ENCODE data around the gene ADCYAP1R1.

The ADCYAP1R1 gene

DNA sequence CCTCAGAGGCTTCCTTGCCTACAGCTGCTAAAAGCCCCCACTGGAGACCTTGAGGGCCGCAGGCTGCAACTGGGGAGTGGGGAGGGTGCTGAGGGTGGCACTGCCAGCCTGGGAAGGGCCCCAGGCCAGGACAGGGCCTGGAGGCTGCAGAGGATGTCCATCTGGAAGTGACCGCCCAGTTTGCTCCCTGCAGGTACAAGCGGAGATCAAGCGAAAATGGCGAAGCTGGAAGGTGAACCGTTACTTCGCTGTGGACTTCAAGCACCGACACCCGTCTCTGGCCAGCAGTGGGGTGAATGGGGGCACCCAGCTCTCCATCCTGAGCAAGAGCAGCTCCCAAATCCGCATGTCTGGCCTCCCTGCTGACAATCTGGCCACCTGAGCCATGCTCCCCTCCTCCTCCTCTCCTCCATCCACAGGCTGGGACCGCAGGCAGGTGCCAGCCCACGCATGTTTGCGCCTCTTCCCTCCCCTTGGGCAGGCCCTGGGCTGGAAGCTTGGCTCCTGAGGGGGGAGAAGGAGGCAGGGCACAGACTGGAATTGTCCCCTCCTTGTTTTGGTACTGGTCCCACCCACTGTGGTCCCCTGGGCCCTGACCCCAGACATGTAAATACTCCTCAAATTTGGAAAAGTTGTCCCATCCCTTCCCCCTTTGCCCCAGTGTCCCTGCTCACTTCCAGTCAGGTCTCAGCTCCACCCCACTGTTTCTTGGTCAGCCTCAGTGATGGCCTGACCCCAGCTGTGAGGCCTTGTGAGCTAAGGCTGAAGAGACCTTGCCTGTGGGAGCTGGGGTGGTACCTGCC lies 54.4 kb downstream of the ADCYAP1R1 start:
- DNase-seq (ENCODE audit: low read depth) = no peak

DNA sequence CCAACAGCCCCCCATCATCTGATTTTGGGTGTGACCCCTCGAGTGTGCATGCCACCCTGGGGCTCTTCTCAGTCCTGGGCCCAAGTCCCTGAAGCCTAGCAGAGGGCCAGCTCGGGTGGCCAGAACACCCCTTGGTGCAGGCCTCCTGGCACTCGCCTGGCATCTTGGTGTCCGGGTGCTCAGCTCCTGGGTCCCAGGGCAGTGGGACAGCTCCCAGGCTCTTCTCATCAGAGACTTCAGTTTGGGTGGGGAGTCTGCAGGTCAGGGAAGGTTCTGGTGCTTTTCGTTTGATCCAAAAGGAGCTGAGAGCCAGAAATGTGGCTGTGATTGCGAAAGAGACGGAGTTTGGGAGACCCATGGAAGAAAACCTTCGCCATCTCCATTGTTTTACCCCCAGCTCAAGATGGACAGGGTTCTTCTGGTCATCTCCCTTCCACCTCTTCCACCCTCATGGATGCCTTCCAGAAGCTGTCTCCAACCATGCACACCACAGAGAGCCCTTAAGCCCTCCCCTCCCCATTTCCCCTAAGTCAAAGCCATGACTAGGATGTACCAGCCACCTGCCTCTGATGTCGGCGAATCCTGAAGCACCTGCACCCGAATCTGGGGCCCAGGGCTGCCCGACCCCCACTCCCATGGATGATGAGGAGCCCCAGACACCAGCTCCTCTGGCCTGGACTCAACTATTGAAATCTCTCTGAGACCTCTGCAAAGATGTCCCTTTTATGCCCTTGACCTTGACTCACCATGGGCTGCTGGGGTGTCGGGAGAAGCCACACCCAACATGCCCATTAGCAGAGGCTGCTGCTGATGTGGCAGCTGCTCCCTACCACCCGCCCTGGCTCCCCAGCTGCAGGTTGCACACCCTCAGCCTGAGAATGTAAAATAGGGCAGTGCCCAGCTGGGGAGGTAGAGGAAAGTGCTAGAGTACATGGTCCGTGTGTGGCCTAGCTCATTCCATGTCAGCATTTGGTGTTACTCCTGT lies 55.3 kb downstream of the ADCYAP1R1 start:
- no peak for DNase-seq (ENCODE audit: low read depth)

DNA sequence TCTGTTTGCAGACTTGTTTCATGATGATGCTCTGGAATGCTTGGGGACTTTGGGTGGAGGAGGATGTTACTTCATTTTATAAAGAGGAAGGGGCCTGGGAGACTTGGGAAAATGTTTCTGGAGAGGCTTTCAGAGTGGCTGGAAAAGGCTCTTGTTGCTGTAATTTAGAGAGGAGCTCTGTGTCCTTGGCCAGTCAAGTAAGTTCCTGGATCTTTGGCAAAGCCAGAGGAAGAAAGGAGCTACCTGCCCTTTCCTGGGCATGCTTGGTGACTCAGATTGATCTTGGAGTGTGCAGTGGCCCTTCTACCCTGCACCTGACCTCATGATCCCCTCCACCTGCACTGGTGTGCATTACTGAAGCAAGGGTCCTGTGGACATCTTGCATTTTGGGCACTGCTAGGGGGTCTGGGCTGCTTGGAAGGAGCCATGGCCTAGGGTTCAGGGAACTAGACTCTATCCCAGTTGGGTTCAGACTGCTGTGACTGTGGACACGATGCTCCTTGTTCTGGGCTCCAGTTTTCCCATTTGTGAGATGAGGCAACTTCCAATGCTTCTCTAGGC lies 56.1 kb downstream of the ADCYAP1R1 start:
- no peak for DNase-seq (ENCODE audit: low read depth)

DNA sequence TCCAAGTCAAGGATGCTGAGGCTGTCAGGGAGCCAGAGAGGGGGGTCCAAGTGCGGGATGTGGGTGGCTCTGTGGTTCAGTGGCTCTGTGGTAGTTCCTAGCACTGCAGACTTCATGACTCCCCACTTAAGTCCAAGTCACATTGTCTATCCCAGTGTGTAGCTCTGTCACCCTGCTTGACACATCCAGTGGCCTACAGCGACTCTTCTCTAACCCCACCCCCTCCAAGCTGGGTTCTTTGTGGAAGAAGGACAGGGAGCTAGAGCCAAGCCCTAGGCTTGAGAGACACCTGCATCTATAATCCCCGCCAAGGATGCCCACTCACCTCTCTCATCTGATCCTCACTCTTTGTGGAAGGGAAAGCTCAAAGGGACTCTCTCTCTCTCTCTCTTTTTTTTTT lies 57.6 kb downstream of the ADCYAP1R1 start:
- no peak for DNase-seq (ENCODE audit: low read depth)

DNA sequence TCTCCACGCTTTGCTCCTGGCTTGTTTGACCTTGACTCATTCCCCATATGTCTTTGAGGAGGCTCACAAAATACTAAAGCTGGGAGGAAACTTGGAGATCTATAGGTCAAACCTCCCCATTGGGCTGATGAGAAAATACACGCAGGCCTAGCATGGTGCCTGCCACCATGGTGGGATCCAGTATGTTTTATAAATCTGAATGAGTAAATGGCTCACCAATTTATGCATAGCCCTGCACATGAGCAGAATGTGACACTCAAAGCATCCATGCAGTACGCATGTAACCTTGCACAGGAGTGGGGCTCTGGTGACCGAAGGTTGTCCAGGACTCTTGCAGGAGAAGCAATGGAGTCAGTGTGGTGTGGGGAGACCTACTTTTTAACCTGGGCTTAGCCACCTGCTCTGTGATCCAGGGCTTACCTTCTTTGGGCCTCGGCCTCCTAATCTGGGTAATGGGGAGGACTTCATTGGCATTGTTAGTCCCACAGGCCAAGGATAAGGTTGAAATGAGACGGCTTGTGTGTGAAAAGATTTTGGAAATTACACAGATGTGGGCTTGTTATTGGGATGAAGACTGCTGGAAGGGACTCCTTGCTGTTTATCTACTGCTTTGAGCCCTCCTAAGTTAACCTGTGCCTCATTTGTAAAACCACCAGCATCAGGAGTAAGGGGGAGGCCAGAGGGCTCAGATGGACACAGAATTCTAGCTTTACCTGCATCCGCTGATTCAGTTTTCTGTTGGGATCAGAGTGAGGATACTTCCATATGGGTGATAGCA lies 58.4 kb downstream of the ADCYAP1R1 start:
- DNase-seq (ENCODE audit: low read depth) = no peak

DNA sequence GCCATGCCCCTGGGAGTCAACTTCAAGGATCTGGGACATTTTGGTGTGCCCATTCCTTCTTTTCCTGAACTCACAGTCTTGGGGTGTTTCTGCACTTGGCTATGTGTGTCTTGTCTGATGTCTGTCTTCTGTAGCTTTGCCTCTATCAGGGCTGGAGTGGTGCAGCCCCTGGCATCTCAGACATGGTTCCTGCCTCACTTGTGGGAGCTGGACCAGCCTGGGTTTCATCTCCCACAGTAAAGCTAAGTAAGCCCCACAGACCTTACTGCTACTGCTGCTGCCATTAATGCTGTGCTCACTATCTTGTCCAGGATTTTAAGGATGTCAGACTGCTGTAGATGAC lies 59.0 kb downstream of the ADCYAP1R1 start:
- DNase-seq (ENCODE audit: low read depth) = no peak

DNA sequence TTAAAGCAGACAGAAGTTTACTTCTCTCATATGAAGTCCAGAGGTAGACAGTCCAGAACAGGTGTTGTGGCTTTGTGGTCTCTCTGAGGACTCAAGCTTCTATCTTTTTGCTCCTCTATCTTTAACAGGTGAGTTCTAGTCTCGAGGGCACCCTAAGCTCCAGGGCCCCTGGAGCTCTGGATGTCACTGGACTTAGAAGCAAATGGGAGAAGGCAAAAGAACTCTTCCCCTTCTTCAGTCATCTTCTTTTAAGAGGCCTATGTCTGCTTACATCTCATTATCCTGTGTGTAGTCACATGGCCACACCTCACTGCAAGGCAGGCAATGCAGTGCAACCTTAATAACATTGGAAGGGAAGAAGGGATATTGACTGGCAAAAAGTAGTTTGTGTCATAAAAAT lies 61.6 kb downstream of the ADCYAP1R1 start:
- DNase-seq (ENCODE audit: low read depth) = no peak

DNA sequence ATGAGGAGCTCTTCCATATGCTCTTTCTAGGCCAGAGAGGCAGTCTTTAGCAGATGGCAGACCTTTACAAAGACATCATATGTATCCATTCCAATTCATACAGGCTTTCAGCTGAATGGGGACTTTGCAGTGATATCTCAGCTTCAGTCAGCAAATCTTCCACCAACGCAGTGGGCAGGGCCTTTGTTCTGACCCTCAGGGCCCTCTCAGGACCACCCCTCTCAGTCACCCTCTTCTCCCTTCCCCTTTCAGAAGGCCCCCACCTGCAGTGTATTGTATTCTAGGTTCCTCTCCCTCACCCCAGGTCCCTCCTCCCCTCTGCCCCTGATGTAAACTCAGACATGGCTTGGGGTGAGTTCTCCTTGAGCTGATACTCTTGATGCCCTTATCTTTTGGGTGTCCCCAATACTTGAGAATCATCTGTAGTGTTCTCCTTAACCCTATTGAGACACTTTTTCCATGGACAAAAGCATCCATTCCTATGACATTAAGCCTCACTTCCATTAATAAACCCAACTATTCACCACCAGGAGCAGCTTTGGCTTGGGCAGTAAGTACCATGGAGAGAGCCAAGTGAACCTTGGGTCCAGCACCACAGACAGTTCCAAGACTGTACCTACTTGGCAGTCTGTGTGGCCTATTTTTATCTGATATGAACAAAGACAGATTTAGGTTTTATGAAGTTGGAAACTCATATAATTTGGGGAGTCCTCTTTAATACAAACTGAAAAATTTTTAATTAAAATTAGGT lies 62.7 kb downstream of the ADCYAP1R1 start:
- DNase-seq (ENCODE audit: low read depth) = peak; percentile 52

DNA sequence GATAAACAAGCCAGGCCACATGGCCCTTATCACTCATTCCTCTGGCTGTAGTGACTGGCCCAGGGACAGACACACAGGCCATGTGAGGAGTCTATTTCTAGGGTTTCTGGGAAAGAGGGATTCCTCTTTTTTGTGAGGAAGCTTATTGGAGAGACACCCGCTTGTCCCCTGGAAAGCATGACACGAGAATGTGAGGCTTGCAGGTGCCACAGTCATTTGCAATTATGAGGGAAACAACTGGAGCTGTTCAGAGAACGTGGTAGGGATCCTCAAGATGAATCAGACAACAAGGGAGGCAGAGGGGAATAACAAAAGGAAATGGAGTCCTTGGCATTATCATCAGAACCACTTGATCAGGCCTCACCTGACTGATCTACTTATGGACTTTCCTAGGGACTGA lies 64.5 kb downstream of the ADCYAP1R1 start:
- DNase-seq (ENCODE audit: low read depth) = no peak

DNA sequence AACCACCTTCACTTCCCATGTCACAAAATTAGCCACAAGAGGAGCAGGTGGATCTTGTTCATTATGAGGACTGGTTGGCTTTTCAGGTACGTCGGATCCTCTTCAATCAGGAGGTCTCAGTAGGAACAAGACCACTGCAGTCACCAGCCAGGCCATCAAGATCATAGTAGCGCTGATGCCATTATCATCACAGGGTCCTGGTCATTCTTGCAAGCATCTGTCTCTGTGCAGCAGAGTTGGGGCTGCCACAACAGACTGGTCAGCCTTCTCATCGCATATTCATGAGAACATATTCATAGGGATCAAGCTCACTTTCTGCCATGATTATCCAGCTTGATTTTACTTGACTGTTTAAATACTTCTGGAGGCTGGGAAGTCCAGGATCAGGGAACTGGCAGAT lies 67.1 kb downstream of the ADCYAP1R1 start:
- DNase-seq (ENCODE audit: low read depth) = no peak

DNA sequence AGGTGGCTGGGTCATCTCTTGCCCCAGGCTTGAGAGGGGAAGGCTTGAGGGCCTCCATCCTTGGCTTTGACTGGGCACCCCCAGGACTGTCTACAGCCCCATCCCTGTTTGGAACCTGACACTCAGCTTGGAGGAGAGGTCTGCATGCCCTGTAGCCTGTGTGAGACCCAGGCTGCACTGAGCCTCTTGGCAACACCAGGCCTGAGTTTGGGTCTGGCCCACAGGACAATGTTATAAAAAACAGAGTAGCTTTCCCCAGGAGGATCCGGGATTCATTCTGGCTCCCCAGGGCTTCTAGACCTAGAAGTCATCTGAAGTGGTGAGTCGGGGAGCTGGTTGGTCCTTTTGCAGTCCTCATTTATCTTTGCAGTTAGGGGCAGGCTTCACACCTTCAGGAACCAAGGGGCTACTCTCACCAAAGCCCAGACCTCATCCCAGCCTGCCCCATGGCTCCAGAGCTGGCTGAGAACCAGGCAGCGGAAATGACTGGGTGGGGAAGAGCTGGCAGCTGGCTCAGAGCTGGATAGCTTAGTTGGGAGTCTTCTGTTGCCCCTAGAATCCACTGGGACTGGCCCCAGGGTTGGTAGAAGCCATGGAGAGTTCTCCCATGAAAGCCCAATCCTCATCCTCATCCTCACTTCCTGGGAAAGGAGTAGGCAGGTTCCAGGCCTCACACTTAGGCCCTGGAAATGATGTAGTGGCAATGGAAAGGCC lies 68.8 kb downstream of the ADCYAP1R1 start:
- no peak for DNase-seq (ENCODE audit: low read depth)

DNA sequence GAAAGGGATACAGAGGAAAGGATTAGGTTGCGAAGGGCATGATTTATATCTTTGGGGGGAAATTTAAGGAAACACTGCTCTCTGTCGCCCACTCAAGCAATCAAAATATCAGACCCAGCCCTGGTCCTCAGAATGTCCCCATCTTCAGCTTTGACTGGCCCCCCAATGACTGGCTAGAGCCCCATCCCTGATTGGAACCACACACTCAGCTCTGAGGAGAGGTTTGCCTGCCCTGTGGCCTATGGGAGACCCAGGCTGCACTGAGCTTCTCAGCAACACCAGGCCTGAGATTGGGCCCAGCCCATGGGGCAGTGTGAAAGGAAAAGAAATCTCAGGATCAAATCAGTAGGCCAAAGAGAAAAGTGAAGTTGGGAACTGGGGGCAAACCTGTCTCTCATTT lies 69.5 kb downstream of the ADCYAP1R1 start:
- no peak for DNase-seq (ENCODE audit: low read depth)

DNA sequence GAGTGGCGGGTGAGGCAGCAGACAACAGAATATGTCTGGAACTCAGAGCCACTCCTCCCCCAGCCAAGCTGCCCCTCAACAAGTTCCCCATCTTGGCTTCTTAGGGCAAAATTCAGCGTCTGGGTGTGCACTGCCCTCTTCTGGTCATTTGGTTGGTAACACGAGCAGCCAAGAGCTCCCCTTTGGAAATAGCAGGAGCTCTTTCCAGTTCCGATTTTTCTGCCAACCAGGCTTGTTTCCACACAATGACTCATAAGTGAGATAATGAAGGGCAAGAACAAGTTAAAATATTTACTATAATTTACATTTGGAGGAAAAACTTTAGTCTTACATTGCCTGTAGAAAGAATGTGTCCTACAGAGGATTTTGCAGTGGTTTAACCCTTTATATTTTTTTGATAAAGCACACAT lies 70.5 kb downstream of the ADCYAP1R1 start:
- peak; percentile 83 for DNase-seq (ENCODE audit: low read depth)

DNA sequence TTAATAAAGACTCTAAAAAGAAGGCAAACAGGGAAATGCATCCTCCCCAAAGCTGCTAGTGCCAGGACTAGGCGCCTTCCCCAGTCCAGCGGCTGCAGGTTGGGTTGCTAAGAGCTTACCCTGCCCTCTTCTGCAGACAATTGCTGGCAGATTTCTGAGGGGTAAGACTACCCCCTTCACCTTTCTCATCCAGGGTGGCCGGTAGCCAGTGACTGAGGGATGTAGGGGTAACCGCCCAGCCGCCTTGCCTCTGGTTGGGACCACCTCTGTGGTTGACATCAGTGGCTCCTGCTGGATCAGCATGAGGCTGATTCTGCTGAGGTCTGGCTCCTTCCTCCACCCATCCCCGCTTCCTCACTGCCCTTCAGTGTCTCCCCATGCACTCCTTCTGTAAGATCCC lies 71.2 kb downstream of the ADCYAP1R1 start:
- DNase-seq (ENCODE audit: low read depth) = no peak

DNA sequence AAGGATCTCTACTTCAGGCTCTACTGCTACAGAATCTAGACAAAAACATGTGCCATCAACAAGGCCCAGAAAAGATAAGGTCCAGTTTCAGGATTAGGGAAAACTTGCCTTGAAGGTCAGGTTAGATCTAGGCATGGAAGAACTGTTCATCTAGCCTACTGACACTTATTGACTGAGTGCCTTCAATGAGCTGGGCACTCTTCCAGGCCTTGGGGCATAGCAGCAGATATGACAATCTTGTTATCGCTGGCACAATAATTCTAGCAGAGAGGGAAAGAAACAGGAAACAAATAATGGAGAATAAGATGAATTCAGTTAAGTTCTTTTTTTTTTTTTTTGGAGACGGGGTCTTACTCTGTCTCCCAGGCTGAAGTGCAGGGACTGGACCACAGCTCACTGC lies 71.6 kb downstream of the ADCYAP1R1 start:
- no peak for DNase-seq (ENCODE audit: low read depth)

DNA sequence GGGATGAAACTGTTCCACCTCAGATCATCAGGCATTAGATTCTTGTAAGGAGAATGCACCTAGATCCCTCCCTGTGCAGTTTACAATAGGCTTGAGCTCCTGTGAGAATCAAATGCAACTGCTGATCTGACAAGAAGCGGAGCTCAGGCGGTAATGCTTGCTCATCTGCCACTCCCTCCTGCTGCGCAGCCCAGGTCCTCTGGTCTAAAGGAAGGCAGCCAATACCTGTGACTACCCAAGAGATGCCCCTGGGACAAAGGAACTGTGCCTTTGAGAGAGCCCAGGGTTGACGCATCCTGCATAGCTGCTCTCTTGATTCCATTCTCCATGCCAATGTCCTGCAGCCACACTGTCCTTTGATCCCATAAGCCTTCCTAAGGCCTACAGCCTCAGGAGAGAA lies 73.1 kb downstream of the ADCYAP1R1 start:
- no peak for DNase-seq (ENCODE audit: low read depth)

DNA sequence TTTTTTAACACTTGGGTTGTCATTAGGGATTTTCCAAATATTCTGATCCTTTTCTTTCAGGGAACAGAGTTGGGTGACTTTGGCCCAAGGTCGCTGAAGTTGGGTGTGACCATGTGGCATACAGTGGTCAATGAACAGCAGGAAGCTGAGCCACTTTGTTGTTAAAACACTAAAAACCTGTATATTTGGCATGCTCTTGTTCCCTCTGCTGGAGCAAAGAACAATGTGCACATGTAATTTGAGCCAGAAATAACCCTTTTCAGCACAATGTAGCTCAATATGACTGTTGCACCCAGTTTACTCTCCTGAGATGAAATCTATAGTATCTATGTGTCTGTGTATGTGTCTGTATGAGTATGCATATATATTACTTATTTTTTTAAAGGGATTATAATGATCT lies 74.9 kb downstream of the ADCYAP1R1 start:
- DNase-seq (ENCODE audit: low read depth) = no peak

DNA sequence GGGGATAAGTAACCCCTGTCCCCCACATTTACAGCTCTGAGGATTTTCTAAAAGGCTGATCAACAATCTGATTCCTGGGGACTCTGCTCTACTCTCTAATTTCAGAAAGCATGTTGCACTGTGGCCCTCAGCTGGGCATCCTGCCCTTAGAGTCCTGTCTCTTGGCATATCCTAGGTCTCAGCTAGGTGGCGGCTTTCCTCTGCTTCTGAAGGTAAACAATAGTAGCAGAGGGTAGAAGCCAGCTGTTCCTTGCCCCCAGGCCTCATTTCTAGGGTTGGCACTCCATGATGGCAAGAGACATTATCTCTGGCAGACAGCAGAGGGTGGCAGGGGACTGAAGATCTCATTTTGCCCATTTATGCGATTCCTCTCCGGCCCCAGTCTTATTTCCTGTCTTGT lies 77.0 kb downstream of the ADCYAP1R1 start:
- no peak for DNase-seq (ENCODE audit: low read depth)

DNA sequence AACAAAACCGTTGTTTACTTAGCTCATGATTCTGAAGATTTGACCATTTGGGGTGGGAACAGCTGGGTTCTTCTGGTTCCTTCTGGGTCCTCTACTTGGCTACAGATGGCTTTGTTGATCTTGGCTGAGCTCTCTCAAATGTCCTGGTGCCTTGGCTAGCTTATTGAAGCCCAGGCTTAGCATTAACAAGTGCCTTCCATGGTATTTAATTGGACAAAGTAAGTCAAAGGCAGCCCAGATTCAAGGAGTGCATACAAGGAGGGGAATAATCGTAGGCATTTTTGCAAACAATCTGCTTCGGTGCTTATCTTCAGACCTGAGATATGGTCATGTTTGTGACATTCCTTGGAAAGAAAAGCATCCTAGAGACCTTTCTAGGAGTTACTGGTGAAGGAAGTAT lies 81.4 kb downstream of the ADCYAP1R1 start:
- DNase-seq (ENCODE audit: low read depth) = no peak

DNA sequence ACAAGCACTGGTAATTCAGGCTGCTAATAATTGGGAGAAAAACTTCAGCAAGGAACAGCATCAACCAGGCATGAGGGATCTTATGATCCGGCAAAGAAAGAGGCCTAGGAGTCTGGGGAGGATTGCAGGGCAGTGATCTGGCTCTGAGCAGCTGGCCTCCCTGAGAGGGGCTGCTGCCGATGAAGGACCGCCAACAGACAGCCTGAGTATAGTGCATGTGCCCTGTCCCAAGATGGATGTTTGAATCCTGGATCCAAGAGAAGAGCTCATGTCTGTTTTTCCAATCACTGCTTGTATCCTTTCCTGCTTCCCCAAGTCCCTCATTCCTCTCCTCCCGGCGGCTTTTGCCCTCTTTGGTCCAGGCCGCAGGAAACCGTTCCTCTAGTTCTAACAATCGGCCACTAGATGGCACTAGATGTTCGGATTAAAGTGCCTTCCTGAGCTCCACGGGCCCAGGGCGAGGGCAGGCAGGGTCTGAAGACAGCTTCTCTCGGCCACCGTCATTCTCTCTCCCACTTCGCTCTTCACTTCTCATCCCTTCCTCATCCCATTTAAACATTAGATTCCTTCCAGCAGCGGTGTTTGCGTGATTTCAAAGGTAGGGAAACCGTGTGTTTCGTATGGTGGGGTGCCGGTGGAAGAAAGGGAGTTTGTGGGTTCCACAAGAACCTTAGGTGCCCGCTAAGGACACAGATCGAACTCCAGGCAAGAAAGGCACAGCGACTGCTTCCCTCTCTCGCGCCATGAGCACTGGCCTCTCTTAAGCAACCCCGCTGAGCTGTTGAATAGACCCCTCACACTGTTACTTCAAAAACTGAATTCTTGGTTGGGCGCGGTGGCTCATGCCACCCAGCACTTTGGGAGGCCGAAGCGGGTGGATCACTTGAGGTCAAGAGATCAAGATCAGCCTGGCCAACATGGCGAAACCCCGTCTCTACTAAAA lies 82.4 kb downstream of the ADCYAP1R1 start:
- DNase-seq (ENCODE audit: low read depth) = peak; percentile 52

All from amniotic epithelial cell (primary cell).